Mesenchymal stem cell (in vitro differentiated cells and primary cell): ENCODE measurements around the gene ENDOD1.

Experiments
- DNase-seq: peaks from one replicate; pipeline ENCODE4 v3.0.0-alpha.2; 2013
- H2AFZ ChIP-seq: one replicate; pipeline ENCODE4 v1.6.1; 2013; ENCODE audit warnings: low read depth, mild to moderate bottlenecking, control low read depth, inconsistent platforms, low read length, moderate library complexity
- H2AK5ac ChIP-seq: 2 replicates; pipeline ENCODE4 v1.6.1; 2013; ENCODE audit warnings: low read length, moderate library complexity, mild to moderate bottlenecking, inconsistent platforms; ENCODE audit not compliant: severe bottlenecking
- H2BK120ac ChIP-seq: one replicate; pipeline ENCODE4 v1.6.1; 2013; ENCODE audit warnings: low read depth, mild to moderate bottlenecking, inconsistent platforms, low read length, moderate library complexity
- H2BK12ac ChIP-seq, 2 experiments: one replicate each; pipeline ENCODE4 v1.6.1; 2013; ENCODE audit warnings: inconsistent platforms in 2 of 2, low read length in 2 of 2, mild to moderate bottlenecking in 2 of 2, moderate library complexity in 2 of 2, control low read depth in 1 of 2
- H2BK15ac ChIP-seq: one replicate; pipeline ENCODE4 v1.6.1; 2013; ENCODE audit warnings: mild to moderate bottlenecking, low read depth, inconsistent platforms; ENCODE audit not compliant: poor library complexity, severe bottlenecking
- H2BK5ac ChIP-seq: 2 replicates; pipeline ENCODE4 v1.6.1; 2013; ENCODE audit warnings: low read depth, mild to moderate bottlenecking, low read length, control low read depth, inconsistent platforms; ENCODE audit not compliant: poor library complexity, severe bottlenecking
- H3K14ac ChIP-seq, 2 experiments: one replicate each; pipeline ENCODE4 v1.6.1; 2013; ENCODE audit warnings: inconsistent platforms in 2 of 2, low read length in 2 of 2, control low read depth in 1 of 2, mild to moderate bottlenecking in 1 of 2, moderate library complexity in 1 of 2
- H3K18ac ChIP-seq, 2 experiments: one replicate each; pipeline ENCODE4 v1.6.1; 2013; ENCODE audit warnings: inconsistent platforms in 2 of 2, low read length in 2 of 2, control low read depth in 1 of 2, low read depth in 1 of 2, mild to moderate bottlenecking in 1 of 2
- H3K23ac ChIP-seq, 2 experiments: one replicate each; pipeline ENCODE4 v1.6.1; 2013; ENCODE audit warnings: inconsistent platforms in 2 of 2, low read length in 2 of 2, mild to moderate bottlenecking in 2 of 2, moderate library complexity in 2 of 2, control low read depth in 1 of 2
- H3K27ac ChIP-seq: 2 replicates; pipeline ENCODE4 v1.5.1; 2013; ENCODE audit warnings: mild to moderate bottlenecking, moderate library complexity, low read length, control low read depth, inconsistent platforms; ENCODE audit not compliant: poor library complexity, severe bottlenecking
- H3K27me3 ChIP-seq, 2 experiments: 2 replicates each; pipeline versions ENCODE4 v1.6.1 to v1.7.0; 2013; ENCODE audit warnings: low read length in 2 of 2, mild to moderate bottlenecking in 2 of 2, moderate library complexity in 2 of 2, control low read depth in 1 of 2, inconsistent platforms in 1 of 2; ENCODE audit not compliant: control insufficient read depth in 1 of 2, insufficient read depth in 1 of 2
- H3K36me3 ChIP-seq, 2 experiments: 2 replicates each; pipeline versions ENCODE4 v1.6.1 to v1.7.0; 2013; ENCODE audit warnings: low read length in 2 of 2, control low read depth in 1 of 2, inconsistent platforms in 1 of 2, low read depth in 1 of 2, mild to moderate bottlenecking in 1 of 2; ENCODE audit not compliant: insufficient read depth in 2 of 2, control insufficient read depth in 1 of 2
- H3K4ac ChIP-seq, 2 experiments: one replicate each; pipeline ENCODE4 v1.6.1; 2013; ENCODE audit warnings: inconsistent platforms in 2 of 2, low read length in 2 of 2, mild to moderate bottlenecking in 2 of 2, moderate library complexity in 2 of 2, control low read depth in 1 of 2, low read depth in 1 of 2
- H3K4me1 ChIP-seq: 2 replicates; pipeline ENCODE4 v1.6.1; 2013; ENCODE audit warnings: low read depth, low read length, control low read depth; ENCODE audit not compliant: control insufficient read depth, insufficient read depth
- H3K4me2 ChIP-seq: 2 replicates; pipeline ENCODE4 v1.6.1; 2013; ENCODE audit warnings: low read length, mild to moderate bottlenecking, inconsistent platforms; ENCODE audit not compliant: poor library complexity, severe bottlenecking
- H3K4me3 ChIP-seq, 2 experiments: 2 replicates each; pipeline versions ENCODE4 v1.5.1 to v1.7.0; 2013; ENCODE audit warnings: low read length in 2 of 2, mild to moderate bottlenecking in 2 of 2, control low read depth in 1 of 2, low read depth in 1 of 2; ENCODE audit not compliant: insufficient read depth in 1 of 2
- H3K79me1 ChIP-seq: replicated peaks from 2 replicates; pipeline ENCODE4 v1.6.1; 2013; ENCODE audit warnings: mild to moderate bottlenecking, control low read depth, low read length, inconsistent platforms; ENCODE audit not compliant: poor library complexity, severe bottlenecking
- H3K9ac ChIP-seq: 2 replicates; pipeline ENCODE4 v1.7.0; 2013; ENCODE audit warnings: mild to moderate bottlenecking, low read length, moderate library complexity
- H3K9me3 ChIP-seq: 2 replicates; pipeline ENCODE4 v1.7.0; 2013; ENCODE audit warnings: mild to moderate bottlenecking, low read length; ENCODE audit not compliant: control insufficient read depth
- H4K8ac ChIP-seq: one replicate; pipeline ENCODE4 v1.6.1; 2013; ENCODE audit warnings: inconsistent platforms, mild to moderate bottlenecking, low read length, moderate library complexity
- H4K91ac ChIP-seq: one replicate; pipeline ENCODE4 v1.6.1; 2013; ENCODE audit warnings: mild to moderate bottlenecking, low read length, inconsistent platforms
- WGBS: methylation state at CpG from one replicate; pipeline ENCODE4 v1.1.7; 2013; ENCODE audit warnings: mixed read lengths; 5-methylcytosine and 5-hydroxymethylcytosine counted together

ENDOD1 gene

DNA sequence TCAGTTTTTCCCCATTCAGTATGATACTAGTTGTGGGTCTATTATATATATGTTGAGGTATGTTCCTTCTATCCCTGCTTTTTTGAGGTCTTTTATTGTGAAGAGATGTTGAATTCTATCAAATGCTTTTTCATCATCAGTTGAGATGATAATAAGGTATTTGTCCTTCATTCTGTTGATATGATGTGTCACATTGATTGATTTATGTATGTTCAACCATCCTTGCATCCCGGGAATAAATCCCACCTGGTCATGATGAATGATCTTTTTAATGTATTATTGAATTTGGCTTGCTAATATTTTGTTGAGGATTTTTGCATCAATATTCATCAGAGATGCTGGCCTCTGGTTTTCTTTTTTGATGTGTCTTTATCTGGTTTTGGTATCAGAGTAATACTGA is 26.0 kb downstream of the ENDOD1 start:
- Histone ChIP-seq H4K8ac (no peak overlapping the region), H3K14ac (no peak overlapping the region)
- WGBS: 100% methylated on average over 1 of the region's 1 CpG

GRCh38 chr11:95119361-95120060 is 29.9 kb downstream of the ENDOD1 start:
- H3K79me1 ChIP-seq: peaks cover 5% of the 10 kb centered on the region
- no peak overlapping the region for H4K91ac ChIP-seq
- no peak overlapping the region for H2BK120ac ChIP-seq
- no peak overlapping the region for H4K8ac ChIP-seq
- H2BK12ac ChIP-seq: no peak overlapping the region
- H3K14ac ChIP-seq: no peak overlapping the region
- no peak overlapping the region for H3K18ac ChIP-seq
- no peak overlapping the region for H2BK15ac ChIP-seq
- no peak for DNase-seq
- no peak overlapping the region for H2AFZ ChIP-seq
- H3K9me3 ChIP-seq: no peaks in the 10 kb centered on the region
- H3K9ac ChIP-seq: no peak overlapping the region
- no peak overlapping the region for H2BK5ac ChIP-seq
- WGBS: 84% methylated on average over 2 of the region's 2 CpGs
- H3K27me3 ChIP-seq: no peaks in the 10 kb centered on the region
- H3K36me3 ChIP-seq: no peaks in the 10 kb centered on the region
- H3K27ac ChIP-seq: no peak overlapping the region
- H3K4me3 ChIP-seq: no peak overlapping the region
- no peak overlapping the region for H3K4me2 ChIP-seq
- H3K4me1 ChIP-seq: peaks cover 5% of the 10 kb centered on the region
- H2AK5ac ChIP-seq: no peak overlapping the region
- H3K23ac ChIP-seq: no peak overlapping the region
- H3K4ac ChIP-seq: no peak overlapping the region

More for the DNA sequence above, 26.0 kb downstream of the ENDOD1 start:
- Histone ChIP-seq H3K9ac (no peak overlapping the region), H3K23ac (no peak overlapping the region), H3K36me3 (no peaks in the 10 kb centered on the region), H3K9me3 (no peaks in the 10 kb centered on the region), H3K4me3 (no peak overlapping the region), H3K4ac (no peak overlapping the region), H2AK5ac (no peak overlapping the region), H2AFZ (no peak overlapping the region), H3K79me1 (peaks cover 5% of the 10 kb centered on the region), H2BK12ac (no peak overlapping the region), H2BK5ac (no peak overlapping the region), H2BK15ac (no peak overlapping the region), H4K91ac (no peak overlapping the region), H3K4me1 (peaks cover 5% of the 10 kb centered on the region), H3K27me3 (no peaks in the 10 kb centered on the region), H3K27ac (no peak overlapping the region), H3K4me2 (no peak overlapping the region), H3K18ac (no peak overlapping the region), H2BK120ac (no peak overlapping the region)
- DNase-seq: no peak

DNA sequence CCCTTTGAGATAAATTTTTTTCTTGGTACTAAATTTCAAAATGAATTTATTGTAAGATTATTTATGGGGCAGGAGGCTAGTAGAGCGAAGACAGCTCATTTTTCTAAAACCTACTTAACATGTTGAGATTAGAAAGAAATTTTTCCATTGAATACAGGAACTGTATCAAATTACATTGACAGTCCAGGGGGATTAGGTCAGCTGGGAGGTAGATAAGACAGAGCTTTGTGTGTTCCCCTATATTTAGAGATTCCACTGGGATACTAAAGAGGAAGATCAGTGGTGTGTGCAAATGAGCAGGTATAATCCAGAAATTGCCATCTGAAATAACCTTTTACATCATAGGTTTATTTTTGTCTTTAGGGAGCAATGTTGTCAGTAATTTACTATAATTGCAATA is 32.1 kb downstream of the ENDOD1 start:
- no peak overlapping the region for H2AFZ ChIP-seq
- no peak overlapping the region for H4K91ac ChIP-seq
- H2BK120ac ChIP-seq: no peak overlapping the region
- no peak overlapping the region for H3K27ac ChIP-seq
- H3K79me1 ChIP-seq: peaks cover 6% of the 10 kb centered on the region
- H3K9me3 ChIP-seq: no peaks in the 10 kb centered on the region
- H2BK5ac ChIP-seq: no peak overlapping the region
- no peak overlapping the region for H3K18ac ChIP-seq
- H3K9ac ChIP-seq: no peak overlapping the region
- no peak overlapping the region for H4K8ac ChIP-seq
- no peak overlapping the region for H2AK5ac ChIP-seq
- no peak overlapping the region for H3K23ac ChIP-seq
- no peak overlapping the region for H3K14ac ChIP-seq
- H3K36me3 ChIP-seq: no peaks in the 10 kb centered on the region
- H3K4me2 ChIP-seq: no peak overlapping the region
- H2BK15ac ChIP-seq: no peak overlapping the region
- no peak overlapping the region for H3K4me3 ChIP-seq
- H2BK12ac ChIP-seq: no peak overlapping the region
- no peaks in the 10 kb centered on the region for H3K27me3 ChIP-seq
- WGBS: no CpG with 5 or more reads among the region's 1 CpG
- H3K4ac ChIP-seq: no peak overlapping the region
- peaks cover 5% of the 10 kb centered on the region for H3K4me1 ChIP-seq
- DNase-seq: no peak

DNA sequence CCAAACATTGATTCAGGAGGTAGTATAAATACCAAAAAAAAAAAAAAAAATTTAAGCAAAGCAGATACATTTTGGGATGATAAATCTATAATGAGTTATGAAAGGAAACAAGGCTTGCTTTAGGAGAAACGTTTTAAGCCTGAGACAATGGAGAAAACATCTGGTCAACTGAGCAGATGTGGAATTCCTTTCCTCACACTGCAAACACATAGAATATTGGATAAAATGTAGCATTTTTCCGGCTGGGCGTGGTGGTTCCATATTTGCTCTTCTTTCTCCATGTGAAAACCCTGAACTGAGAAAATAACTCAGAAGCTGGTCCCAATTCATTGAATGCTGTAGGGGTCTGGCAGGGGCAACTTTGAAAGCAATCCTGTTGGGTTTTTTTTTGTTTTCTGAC is 33.9 kb downstream of the ENDOD1 start:
- H3K23ac ChIP-seq: no peak overlapping the region
- no peak overlapping the region for H2BK12ac ChIP-seq
- no peak overlapping the region for H3K27ac ChIP-seq
- H3K9me3 ChIP-seq: no peaks in the 10 kb centered on the region
- H2AFZ ChIP-seq: no peak overlapping the region
- DNase-seq: no peak
- H2BK15ac ChIP-seq: no peak overlapping the region
- H4K91ac ChIP-seq: no peak overlapping the region
- H3K9ac ChIP-seq: no peak overlapping the region
- no peak overlapping the region for H3K14ac ChIP-seq
- 78% methylated on average over 3 of the region's 3 CpGs for WGBS
- H3K4me1 ChIP-seq: peaks cover 5% of the 10 kb centered on the region
- peaks cover 6% of the 10 kb centered on the region for H3K79me1 ChIP-seq
- H3K4me2 ChIP-seq: no peak overlapping the region
- no peak overlapping the region for H3K18ac ChIP-seq
- no peak overlapping the region for H2BK120ac ChIP-seq
- no peak overlapping the region for H2BK5ac ChIP-seq
- H3K27me3 ChIP-seq: no peaks in the 10 kb centered on the region
- H4K8ac ChIP-seq: no peak overlapping the region
- H3K4me3 ChIP-seq: no peak overlapping the region
- no peak overlapping the region for H3K4ac ChIP-seq
- peaks cover 2 to 5% of the 10 kb centered on the region in 2 experiments for H3K36me3 ChIP-seq
- no peak overlapping the region for H2AK5ac ChIP-seq
